Measurements from ENCODE around the gene UBE2J1. TPM values are rescaled to one million over a fixed set of nuclear protein-coding genes. Genes with fewer than 3 reads are reported as not detected.

The UBE2J1 gene
- polyA plus RNA-seq, 1 donor from 2014 or later: 47.2 TPM

DNA sequence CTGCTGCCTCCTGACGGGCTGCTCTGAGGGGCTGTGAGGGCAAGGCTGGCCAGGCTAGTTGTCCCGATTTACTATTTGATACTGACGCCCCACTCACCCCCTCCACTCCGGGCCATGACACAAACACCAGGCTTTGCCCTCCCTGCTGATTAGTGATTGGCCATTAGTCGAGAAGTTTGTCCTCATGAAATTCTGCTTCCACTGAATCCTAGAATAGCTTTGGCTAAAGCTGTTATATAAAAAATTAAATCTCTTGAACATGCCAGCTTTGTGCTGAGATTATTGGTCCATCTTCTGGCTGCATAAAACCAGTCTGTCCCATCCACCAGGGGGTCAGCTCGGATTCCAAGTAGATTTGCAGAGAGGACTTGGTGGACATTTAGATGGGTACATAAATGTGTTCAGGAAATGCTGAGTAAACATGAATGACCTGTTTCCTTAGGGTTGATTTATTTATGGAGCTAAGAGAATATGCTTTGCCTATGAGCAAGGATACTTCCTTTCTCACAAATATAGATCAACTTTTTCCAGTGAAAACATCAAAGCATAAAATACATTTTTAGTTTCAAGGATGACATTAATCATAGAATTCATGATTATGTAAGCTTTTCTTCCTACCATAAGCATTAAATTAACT lies 37.2 kb downstream of the UBE2J1 start, which contains the start of gene GABRR2:
Gene GABRR2, minus strand, starts transcription at position 51 of the 637 bp plus-strand sequence. CDS start 134 bp downstream, outside the sequence.
- Histone ChIP-seq H2AFZ (ENCODE audit: low read depth, low read length) (no peak within 1 kb of the TSS), H3K9me3 (ENCODE audit: low read length) (no peaks in the 10 kb centered on the region), H3K4me3 (ENCODE audit: low read length) (no peak within 1 kb of the TSS), H3K79me2 (replicated peaks; ENCODE audit: insufficient read depth, low read length) (no peaks in the 10 kb centered on the region), H3K27me3 (ENCODE audit: insufficient read depth, low read depth, low read length) (no peaks in the 10 kb centered on the region), H3F3A (ENCODE audit: insufficient read depth, low read length, poor library complexity, severe bottlenecking) (no peaks in the 10 kb centered on the region), H3K9me2 (ENCODE audit: insufficient read depth, low read length) (no peaks in the 10 kb centered on the region), H3K9ac (ENCODE audit: low read length) (no peak within 1 kb of the TSS), H4K20me1 (ENCODE audit: insufficient read depth) (no peaks in the 10 kb centered on the region), H3K4me2 (ENCODE audit: low read length) (no peak within 1 kb of the TSS), H3K27ac (ENCODE audit: low read length) (no peak within 1 kb of the TSS), H3K36me3 (ENCODE audit: insufficient read depth, low read length) (no peaks in the 10 kb centered on the region)
- TF ChIP-seq EP300 (conservative IDR thresholded peaks at IDR 0.05; ENCODE audit: poor library complexity, severe bottlenecking): no peak
- TF ChIP-seq REST (IDR thresholded peaks at IDR 0.05; ENCODE audit: borderline replicate concordance): no peak
- TF ChIP-seq TAF1 (IDR thresholded peaks at IDR 0.05; ENCODE audit: low read depth): no peak
- TF ChIP-seq EZH2 (IDR thresholded peaks at IDR 0.05; ENCODE audit: borderline replicate concordance, insufficient read depth, low read length, poor library complexity, severe bottlenecking): no peak
- no peak for TF ChIP-seq MXI1 (conservative IDR thresholded peaks at IDR 0.05; ENCODE audit: poor library complexity, severe bottlenecking)
- no peak for TF ChIP-seq POLR2AphosphoS5 (IDR thresholded peaks at IDR 0.05)
- TF ChIP-seq SMC3 (conservative IDR thresholded peaks at IDR 0.05; ENCODE audit: poor library complexity): no peak

DNA sequence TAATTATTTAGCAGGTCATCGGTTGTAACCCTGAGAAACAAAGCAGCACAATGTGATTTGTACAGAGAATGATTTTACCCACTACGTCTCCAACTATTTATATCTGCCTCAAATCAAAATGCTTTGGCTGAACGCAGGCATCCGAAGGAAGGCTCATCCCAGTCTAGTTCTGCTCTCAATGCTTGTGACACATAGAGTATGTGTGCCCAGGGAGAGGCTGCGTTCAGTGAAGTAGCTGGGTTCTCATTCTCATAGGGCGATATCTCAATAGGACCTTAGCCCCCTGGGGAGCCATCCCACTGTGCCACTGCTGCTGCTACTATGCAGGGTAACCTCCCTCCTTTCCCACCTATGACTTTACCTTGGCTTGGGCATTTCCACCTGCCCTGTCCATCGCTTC lies 37.8 kb downstream of the UBE2J1 start:
- TF ChIP-seq TAF1 (IDR thresholded peaks at IDR 0.05; ENCODE audit: low read depth): no peak
- no peak for TF ChIP-seq MXI1 (conservative IDR thresholded peaks at IDR 0.05; ENCODE audit: poor library complexity, severe bottlenecking)
- no peak for TF ChIP-seq RAD21 (conservative IDR thresholded peaks at IDR 0.05)
- no peak for TF ChIP-seq EP300 (conservative IDR thresholded peaks at IDR 0.05; ENCODE audit: poor library complexity, severe bottlenecking)
- no peak for TF ChIP-seq EZH2 (IDR thresholded peaks at IDR 0.05; ENCODE audit: borderline replicate concordance, insufficient read depth, low read length, poor library complexity, severe bottlenecking)
- no peak for TF ChIP-seq POLR2AphosphoS5 (IDR thresholded peaks at IDR 0.05)
- no peak for TF ChIP-seq SMC3 (conservative IDR thresholded peaks at IDR 0.05; ENCODE audit: poor library complexity)
- no peak for TF ChIP-seq REST (IDR thresholded peaks at IDR 0.05; ENCODE audit: borderline replicate concordance)
- TF ChIP-seq CTCF (IDR thresholded peaks at IDR 0.05; ENCODE audit: poor library complexity, severe bottlenecking): no peak
- Histone ChIP-seq H2AFZ (ENCODE audit: low read depth, low read length) (no peak overlapping the region), H3K4me2 (ENCODE audit: low read length) (no peak overlapping the region), H3K36me3 (ENCODE audit: insufficient read depth, low read length) (no peaks in the 10 kb centered on the region), H3K9me3 (ENCODE audit: low read length) (no peaks in the 10 kb centered on the region), H3K27ac (ENCODE audit: low read length) (no peak overlapping the region), H3F3A (ENCODE audit: insufficient read depth, low read length, poor library complexity, severe bottlenecking) (no peaks in the 10 kb centered on the region), H3K9ac (ENCODE audit: low read length) (no peak overlapping the region), H3K4me3 (ENCODE audit: low read length) (no peak overlapping the region), H3K9me2 (ENCODE audit: insufficient read depth, low read length) (no peaks in the 10 kb centered on the region), H4K20me1 (ENCODE audit: insufficient read depth) (no peaks in the 10 kb centered on the region), H3K27me3 (ENCODE audit: insufficient read depth, low read depth, low read length) (no peaks in the 10 kb centered on the region), H3K79me2 (replicated peaks; ENCODE audit: insufficient read depth, low read length) (no peaks in the 10 kb centered on the region)
